HG03280 (cell line): ENCODE results near the gene ACSF2.

Experiments
- ATAC-seq: cut with Tn5 transposase; IDR thresholded peaks from one replicate; pipeline ENCODE4 v1.9.1; 2021; ENCODE audit warnings: mild to moderate bottlenecking, moderate library complexity; ENCODE audit not compliant: unreplicated experiment

The ACSF2 gene

GRCh38 chr17:50476545-50477315, 50.7 kb downstream of the ACSF2 start:
- no peak for ATAC-seq

GRCh38 chr17:50477976-50478375, 52.0 kb downstream of the ACSF2 start:
- ATAC-seq = no peak

- peak; percentile 85 for ATAC-seq
Measured at GRCh38 chr17:50478391-50479381, 52.7 kb downstream of the ACSF2 start, which contains the start of gene RSAD1. Gene RSAD1 (plus strand): TSS chr17:50478860. CDS start chr17:50478885, 25 bp downstream.

- ATAC-seq = no peak
Measured at GRCh38 chr17:50479522-50480141, 53.6 kb downstream of the ACSF2 start.

GRCh38 chr17:50480142-50480764, 54.2 kb downstream of the ACSF2 start:
- ATAC-seq = no peak

- no peak for ATAC-seq
Measured at GRCh38 chr17:50480854-50481490, 55.0 kb downstream of the ACSF2 start.

- no peak for ATAC-seq
Measured at GRCh38 chr17:50481648-50482047, 55.6 kb downstream of the ACSF2 start.

GRCh38 chr17:50482110-50482509, 56.1 kb downstream of the ACSF2 start:
- ATAC-seq = no peak

GRCh38 chr17:50482516-50482915, 56.5 kb downstream of the ACSF2 start:
- peak; percentile 36 for ATAC-seq

- no peak for ATAC-seq
Measured at GRCh38 chr17:50483266-50483665, 57.2 kb downstream of the ACSF2 start.

GRCh38 chr17:50484386-50485155, 58.6 kb downstream of the ACSF2 start:
- no peak for ATAC-seq

GRCh38 chr17:50487213-50488096, 61.4 kb downstream of the ACSF2 start:
- ATAC-seq = no peak

- ATAC-seq = no peak
Measured at GRCh38 chr17:50488880-50489279, 62.9 kb downstream of the ACSF2 start.

- ATAC-seq = no peak
Measured at GRCh38 chr17:50491505-50491904, 65.5 kb downstream of the ACSF2 start.

- ATAC-seq = no peak
Measured at GRCh38 chr17:50492214-50492613, 66.2 kb downstream of the ACSF2 start.

GRCh38 chr17:50493744-50494143, 67.7 kb downstream of the ACSF2 start:
- no peak for ATAC-seq

GRCh38 chr17:50495217-50495823, 69.3 kb downstream of the ACSF2 start:
- no peak for ATAC-seq

GRCh38 chr17:50495918-50496317, 69.9 kb downstream of the ACSF2 start:
- ATAC-seq = no peak
